ENCODE measurements around the gene PRODH2.
"Not testable (repeated sequence)": the region's sequence is repeated elsewhere in the genome, so short reads cannot be mapped to it uniquely, and the experiment has no call there.

Gene PRODH2

GRCh38 chr19:35843676-35844481, 31.2 kb upstream of the PRODH2 start:
- DNase-seq (ENCODE audit: low read depth), result no peak

GRCh38 chr19:35842666-35843272, 30.1 kb upstream of the PRODH2 start:
- DNase-seq (ENCODE audit: low read depth), result no peak

- DNase-seq (ENCODE audit: low read depth), result no peak
These were observed 29.4 kb upstream of the PRODH2 start for GRCh38 chr19:35841961-35842595.

DNA sequence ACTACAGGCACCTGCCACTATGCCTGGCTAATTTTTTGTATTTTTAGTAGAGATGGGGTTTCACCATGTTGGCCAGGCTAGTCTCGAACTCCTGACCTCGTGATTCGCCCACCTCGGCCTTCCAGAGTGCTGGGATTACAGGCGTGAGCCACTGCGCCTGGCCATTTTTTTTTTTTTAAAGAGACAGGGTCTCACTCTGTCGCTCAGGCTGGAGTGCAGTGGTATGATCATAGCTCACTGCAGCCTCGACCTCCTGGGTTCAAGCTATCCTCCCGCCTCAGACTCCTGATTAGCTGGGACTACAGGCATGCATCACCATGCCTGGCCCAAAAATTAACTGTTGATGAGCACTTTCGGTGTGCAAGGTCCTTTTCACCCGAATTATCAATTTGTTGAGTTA, 23.5 kb upstream of the PRODH2 start:
- not testable (repeated sequence) for DNase-seq (ENCODE audit: low read depth)

DNA sequence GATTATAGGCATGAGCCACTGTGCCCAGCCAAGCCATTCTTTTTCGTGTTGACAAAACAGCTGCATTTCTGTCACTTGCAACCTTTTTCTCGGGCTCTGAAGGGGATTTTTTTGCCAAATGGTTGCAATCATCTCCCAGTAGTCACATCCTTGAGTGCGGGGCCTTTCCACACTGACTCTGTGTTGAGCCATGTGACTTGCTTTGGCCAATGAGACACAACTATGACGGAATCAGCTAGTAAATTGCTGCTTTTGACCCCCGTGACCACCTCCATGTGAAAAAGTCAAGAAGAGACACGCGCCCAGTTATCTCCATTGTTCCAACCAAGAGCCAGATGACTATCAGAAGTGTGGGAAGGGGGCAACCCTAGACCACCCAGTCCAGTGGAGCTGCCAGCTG, 21.3 kb upstream of the PRODH2 start:
- DNase-seq (ENCODE audit: low read depth), result no peak

DNA sequence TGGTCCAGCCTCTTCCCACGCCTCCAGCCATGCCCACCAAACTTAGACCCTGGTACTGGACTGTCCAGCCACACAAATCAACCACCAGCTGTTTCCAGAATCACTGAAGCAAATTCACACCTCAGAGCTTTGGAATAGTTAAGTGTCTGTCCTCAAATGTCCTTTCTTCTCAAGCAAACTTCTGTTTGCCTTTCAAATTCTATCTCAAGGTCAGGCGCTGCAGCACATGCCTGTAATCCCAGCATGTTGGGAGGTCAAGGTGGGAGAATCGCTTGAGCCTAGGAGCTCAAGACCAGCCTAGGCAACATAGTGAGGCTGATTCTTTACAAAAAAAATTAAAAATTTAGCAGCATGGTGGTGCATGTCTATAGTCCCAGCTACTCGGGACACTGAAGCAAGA, 19.4 kb upstream of the PRODH2 start:
- no peak for DNase-seq (ENCODE audit: low read depth)

DNA sequence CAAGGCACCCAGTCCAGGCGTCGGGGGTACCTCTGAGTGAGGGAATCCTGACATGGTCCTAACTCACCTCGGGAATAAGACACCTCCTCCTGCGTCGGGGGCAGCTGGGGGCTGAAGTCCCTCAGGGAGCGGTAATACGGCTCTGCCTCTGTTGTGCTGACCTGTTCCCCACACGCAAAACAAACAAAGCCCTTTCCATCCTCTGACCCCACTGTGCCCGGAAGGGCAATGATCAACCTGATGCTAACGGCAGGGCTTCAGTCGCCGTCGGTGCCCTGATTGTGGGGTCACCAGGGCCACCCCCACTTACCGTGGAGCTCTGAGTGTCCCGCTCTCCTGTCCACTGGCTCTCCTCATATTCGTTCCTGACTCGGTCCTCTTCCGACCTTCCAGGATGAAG, 18.3 kb upstream of the PRODH2 start:
- DNase-seq (ENCODE audit: low read depth), result no peak

DNA sequence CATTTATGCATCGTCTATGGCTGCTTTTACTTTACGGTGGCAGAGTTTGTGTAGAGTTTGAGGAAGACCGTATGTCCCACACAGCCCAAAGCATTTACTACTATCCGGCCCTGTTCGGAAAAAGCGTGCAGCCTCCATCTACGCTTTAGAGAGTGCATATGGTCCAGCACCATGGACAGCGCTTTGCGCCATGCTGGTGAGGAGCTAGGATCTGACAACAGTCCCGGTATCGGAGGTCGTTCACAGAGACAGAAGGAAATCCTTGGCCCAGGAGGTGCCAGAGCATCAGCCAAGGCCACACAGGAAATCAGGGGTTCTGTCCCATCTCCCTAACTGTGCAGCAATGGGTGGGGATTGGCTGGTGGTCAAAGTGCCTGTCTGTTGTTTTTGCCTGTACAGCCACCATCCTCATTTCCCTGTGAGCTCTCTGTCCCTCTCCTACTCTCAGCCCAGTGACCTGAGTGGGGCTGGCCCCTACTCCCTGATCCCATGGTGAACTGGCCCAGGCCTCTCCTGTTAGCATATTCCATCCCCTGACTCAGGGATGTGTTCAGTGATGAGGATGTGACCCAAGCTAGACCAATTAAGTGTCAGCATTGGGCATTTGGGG, 16.2 kb upstream of the PRODH2 start:
- no peak for DNase-seq (ENCODE audit: low read depth)

- no peak for DNase-seq (ENCODE audit: low read depth)
These were observed 11.5 kb upstream of the PRODH2 start for GRCh38 chr19:35824150-35824549.

DNA sequence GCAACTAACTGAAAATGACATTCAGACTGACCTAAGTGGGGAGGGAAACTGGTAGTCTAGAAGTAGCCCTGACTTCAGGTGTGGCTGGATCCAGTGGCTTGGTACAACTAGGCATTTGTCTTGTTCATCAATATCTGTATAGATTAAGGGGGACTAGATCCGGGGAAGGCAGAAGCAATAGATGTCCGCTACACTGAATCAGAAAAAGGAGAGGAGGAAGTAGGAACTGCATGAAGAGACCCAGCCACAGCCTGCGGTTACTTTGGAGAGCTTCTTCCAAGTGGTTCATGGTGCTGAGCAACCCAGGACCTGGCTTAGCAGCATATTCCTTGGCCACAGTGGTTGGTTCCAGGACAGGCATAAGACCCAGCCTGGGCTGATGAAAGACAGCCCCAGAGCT, 9.9 kb upstream of the PRODH2 start:
- DNase-seq (ENCODE audit: low read depth), result no peak

- no peak for DNase-seq (ENCODE audit: low read depth)
These were observed 5.8 kb upstream of the PRODH2 start for GRCh38 chr19:35818445-35818844.

GRCh38 chr19:35816846-35817245, 4.2 kb upstream of the PRODH2 start:
- DNase-seq (ENCODE audit: low read depth), result no peak

DNA sequence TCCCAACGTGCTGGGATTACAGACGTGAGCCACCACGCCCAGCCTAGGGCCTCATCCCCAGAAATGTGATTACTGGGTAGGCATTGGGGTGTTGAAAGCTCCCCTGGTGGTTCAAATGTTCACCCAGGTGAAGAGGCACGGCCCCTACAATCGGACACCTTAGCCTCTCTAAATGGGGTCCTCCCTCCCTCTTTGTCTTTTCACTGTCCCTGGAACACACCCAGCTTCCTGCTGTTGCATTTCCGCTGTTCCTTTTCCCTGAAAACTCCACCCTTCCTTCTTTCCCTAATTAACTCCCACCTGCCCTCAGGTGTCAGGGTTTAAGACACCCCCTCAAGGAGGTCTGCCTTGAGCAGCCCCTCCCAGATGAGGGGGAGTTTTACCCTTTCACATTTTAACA, 3.6 kb upstream of the PRODH2 start:
- DNase-seq (ENCODE audit: low read depth), result no peak

- DNase-seq (ENCODE audit: low read depth), result no peak
These were observed 622 bp upstream of the PRODH2 start for GRCh38 chr19:35813043-35813890.

GRCh38 chr19:35811317-35812219, 1.1 kb downstream of the PRODH2 start:
- DNase-seq (ENCODE audit: low read depth), result no peak

DNA sequence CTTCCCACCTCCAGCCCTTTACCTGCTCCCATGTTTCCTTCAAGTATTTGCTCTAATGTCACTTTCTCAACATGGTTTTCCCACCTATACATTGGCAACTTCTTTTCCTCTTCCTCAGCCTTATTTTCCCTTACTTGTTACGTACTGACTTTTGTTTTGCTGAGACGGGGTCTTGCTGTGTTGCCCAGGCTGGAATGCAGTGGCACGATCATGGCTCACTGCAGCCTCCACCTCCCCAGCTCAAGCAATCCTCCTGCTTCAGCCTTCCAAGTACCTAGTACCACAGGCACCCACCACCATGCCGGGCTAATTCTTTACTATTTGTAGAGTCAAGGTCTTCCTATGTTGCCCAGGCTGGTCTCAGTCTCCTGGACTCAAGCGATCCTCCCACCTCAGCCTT, 5.0 kb downstream of the PRODH2 start:
- no peak for DNase-seq (ENCODE audit: low read depth)

GRCh38 chr19:35806597-35806996, 6.0 kb downstream of the PRODH2 start:
- no peak for DNase-seq (ENCODE audit: low read depth)

DNA sequence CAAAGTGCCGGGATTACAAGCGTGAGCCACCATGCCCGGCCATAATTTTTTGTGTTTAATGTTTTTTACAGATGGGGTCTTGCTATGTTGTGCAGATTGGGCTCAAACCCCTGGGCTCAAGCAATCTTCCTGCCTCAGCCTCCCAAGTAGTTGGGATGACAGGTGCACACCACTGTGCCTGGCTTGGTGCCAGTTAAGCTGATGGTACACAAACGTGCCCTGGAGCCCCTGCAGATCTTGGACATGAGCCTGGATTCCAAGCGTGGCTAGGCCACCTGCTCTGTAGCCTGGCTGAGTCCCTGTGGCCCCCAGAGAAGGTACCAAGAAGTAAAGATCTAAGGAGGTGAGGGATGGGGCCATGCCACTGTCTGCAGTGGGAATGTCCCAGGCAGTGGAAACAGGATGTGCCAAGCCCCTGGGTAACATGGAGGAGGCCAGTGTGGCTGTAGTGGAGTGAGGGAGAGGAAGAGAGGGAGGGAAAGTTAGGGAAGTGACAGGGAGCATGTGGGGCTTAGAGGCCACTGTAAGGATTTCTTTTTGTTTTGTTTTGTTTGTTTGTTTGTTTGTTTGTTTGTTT, 7.0 kb downstream of the PRODH2 start:
- DNase-seq (ENCODE audit: low read depth), result no peak

DNA sequence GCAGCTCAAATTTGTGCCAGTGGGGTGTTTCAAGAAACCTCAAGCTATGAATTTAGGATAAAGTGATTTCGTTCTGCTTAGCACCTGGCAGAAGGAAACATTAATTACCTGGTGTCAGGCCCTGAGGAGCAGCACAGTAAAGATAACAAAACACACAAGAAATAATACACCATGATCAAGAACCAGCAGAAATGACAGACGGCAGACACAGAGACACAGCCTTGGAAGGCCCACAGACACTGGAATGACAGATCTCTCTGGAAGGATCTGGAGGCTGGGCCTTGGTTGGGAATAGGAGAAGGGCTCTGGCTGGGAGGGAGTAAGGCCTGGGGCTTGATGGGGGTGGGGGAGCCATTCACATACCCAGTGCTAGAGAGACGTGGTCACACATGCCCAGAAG, 10.8 kb downstream of the PRODH2 start:
- no peak for DNase-seq (ENCODE audit: low read depth)

GRCh38 chr19:35797663-35798062, 15.0 kb downstream of the PRODH2 start:
- no peak for DNase-seq (ENCODE audit: low read depth)
